ENCODE results near the gene MAEA. TPM values are rescaled to one million over a fixed set of nuclear protein-coding genes. Genes with fewer than 3 reads are reported as not detected.

MAEA gene
- total and polyA plus RNA-seq, 2 experiments from 2014 or later, result 49.8 to 99.0 TPM

DNA sequence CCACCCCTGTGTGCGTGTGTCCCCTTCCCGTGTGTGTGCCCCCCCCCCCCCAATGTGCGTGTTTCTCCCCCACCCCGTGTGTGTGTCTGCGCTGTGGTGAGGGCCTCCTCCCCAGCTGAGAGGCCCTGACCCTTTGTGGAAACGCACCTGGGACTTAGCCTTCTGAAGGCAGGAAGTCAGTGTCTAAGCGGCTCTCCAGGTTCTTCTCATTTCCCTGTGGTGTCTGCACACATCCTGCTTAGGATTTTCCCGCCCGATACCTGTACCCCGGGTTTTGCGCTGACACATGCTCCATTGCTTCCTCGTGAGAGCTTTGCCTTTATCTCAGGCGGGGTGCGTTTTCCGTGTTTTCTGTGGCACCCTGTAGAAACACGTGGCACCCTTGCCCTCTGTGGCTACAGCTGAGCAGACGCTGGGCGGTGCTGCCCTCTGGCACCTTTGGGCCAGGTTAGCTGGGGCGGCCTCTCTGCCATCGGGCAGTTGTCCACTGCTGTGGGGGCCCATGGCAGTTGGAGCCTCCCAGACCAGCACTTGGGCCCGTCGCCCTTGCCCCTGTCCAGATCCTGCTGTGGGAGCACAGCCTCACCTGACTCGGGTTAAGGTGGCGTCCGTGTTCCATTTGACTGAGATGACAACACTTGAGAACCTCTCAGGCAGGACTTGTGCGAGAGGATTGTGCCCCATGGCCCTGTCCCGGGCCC lies 26.3 kb downstream of the MAEA start:
- peaks cover 6% of the 10 kb centered on the region; the same call in 2 of the 3 replicates for H3K9me3 Mint-ChIP-seq
- no peak overlapping the region for H3K27ac Mint-ChIP-seq
- no peak overlapping the region for H3K27ac ChIP-seq (ENCODE audit: low read depth)
- no peaks in the 10 kb centered on the region for H3K27me3 ChIP-seq (ENCODE audit: insufficient read depth)
- H3K4me3 ChIP-seq, result no peak overlapping the region
- peaks cover 34% of the 10 kb centered on the region for H3K79me2 ChIP-seq (replicated peaks; ENCODE audit: insufficient read depth)
- H3K4me3 Mint-ChIP-seq, result no peak overlapping the region
- H3K4me2 ChIP-seq, result no peak overlapping the region
- no peak overlapping the region for H2AFZ ChIP-seq
- H3F3A ChIP-seq (replicated peaks; ENCODE audit: low read depth), result 0 out of 2 replicates have a peak, but pooled peaks cover 3% of the 10 kb centered on the region
- TF ChIP-seq NANOG (IDR thresholded peaks at IDR 0.05; ENCODE audit: borderline replicate concordance), result no peak
- TF ChIP-seq ZNF331 (CRISPR knock-in tag; IDR thresholded peaks at IDR 0.05; ENCODE audit: low read depth), result no peak
- TF ChIP-seq JUNB (IDR thresholded peaks at IDR 0.05; ENCODE audit: unreplicated experiment), result no peak
- TF ChIP-seq, protein P1, sequence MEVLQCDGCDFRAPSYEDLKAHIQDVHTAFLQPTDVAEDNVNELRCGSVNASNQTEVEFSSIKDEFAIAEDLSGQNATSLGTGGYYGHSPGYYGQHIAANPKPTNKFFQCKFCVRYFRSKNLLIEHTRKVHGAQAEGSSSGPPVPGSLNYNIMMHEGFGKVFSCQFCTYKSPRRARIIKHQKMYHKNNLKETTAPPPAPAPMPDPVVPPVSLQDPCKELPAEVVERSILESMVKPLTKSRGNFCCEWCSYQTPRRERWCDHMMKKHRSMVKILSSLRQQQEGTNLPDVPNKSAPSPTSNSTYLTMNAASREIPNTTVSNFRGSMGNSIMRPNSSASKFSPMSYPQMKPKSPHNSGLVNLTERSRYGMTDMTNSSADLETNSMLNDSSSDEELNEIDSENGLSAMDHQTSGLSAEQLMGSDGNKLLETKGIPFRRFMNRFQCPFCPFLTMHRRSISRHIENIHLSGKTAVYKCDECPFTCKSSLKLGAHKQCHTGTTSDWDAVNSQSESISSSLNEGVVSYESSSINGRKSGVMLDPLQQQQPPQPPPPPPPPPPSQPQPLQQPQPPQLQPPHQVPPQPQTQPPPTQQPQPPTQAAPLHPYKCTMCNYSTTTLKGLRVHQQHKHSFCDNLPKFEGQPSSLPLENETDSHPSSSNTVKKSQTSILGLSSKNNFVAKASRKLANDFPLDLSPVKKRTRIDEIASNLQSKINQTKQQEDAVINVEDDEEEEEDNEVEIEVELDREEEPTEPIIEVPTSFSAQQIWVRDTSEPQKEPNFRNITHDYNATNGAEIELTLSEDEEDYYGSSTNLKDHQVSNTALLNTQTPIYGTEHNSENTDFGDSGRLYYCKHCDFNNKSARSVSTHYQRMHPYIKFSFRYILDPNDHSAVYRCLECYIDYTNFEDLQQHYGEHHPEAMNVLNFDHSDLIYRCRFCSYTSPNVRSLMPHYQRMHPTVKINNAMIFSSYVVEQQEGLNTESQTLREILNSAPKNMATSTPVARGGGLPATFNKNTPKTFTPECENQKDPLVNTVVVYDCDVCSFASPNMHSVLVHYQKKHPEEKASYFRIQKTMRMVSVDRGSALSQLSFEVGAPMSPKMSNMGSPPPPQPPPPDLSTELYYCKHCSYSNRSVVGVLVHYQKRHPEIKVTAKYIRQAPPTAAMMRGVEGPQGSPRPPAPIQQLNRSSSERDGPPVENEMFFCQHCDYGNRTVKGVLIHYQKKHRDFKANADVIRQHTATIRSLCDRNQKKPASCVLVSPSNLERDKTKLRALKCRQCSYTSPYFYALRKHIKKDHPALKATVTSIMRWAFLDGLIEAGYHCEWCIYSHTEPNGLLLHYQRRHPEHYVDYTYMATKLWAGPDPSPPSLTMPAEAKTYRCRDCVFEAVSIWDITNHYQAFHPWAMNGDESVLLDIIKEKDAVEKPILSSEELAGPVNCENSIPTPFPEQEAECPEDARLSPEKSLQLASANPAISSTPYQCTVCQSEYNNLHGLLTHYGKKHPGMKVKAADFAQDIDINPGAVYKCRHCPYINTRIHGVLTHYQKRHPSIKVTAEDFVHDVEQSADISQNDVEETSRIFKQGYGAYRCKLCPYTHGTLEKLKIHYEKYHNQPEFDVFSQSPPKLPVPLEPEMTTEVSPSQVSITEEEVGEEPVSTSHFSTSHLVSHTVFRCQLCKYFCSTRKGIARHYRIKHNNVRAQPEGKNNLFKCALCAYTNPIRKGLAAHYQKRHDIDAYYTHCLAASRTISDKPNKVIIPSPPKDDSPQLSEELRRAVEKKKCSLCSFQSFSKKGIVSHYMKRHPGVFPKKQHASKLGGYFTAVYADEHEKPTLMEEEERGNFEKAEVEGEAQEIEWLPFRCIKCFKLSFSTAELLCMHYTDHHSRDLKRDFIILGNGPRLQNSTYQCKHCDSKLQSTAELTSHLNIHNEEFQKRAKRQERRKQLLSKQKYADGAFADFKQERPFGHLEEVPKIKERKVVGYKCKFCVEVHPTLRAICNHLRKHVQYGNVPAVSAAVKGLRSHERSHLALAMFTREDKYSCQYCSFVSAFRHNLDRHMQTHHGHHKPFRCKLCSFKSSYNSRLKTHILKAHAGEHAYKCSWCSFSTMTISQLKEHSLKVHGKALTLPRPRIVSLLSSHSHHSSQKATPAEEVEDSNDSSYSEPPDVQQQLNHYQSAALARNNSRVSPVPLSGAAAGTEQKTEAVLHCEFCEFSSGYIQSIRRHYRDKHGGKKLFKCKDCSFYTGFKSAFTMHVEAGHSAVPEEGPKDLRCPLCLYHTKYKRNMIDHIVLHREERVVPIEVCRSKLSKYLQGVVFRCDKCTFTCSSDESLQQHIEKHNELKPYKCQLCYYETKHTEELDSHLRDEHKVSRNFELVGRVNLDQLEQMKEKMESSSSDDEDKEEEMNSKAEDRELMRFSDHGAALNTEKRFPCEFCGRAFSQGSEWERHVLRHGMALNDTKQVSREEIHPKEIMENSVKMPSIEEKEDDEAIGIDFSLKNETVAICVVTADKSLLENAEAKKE (CRISPR knock-in tag; IDR thresholded peaks at IDR 0.05), result no peak
- no peak for TF ChIP-seq CREB1 (CRISPR knock-in tag; IDR thresholded peaks at IDR 0.05; ENCODE audit: low read depth)
- no peak for TF ChIP-seq ZNF114 (CRISPR knock-in tag; IDR thresholded peaks at IDR 0.05)
- TF ChIP-seq STAT1 (IDR thresholded peaks at IDR 0.05; ENCODE audit: unreplicated experiment), result no peak
- TF ChIP-seq EZH2 (IDR thresholded peaks at IDR 0.05; ENCODE audit: low read depth, unreplicated experiment), result no peak
- TF ChIP-seq, protein P2, sequence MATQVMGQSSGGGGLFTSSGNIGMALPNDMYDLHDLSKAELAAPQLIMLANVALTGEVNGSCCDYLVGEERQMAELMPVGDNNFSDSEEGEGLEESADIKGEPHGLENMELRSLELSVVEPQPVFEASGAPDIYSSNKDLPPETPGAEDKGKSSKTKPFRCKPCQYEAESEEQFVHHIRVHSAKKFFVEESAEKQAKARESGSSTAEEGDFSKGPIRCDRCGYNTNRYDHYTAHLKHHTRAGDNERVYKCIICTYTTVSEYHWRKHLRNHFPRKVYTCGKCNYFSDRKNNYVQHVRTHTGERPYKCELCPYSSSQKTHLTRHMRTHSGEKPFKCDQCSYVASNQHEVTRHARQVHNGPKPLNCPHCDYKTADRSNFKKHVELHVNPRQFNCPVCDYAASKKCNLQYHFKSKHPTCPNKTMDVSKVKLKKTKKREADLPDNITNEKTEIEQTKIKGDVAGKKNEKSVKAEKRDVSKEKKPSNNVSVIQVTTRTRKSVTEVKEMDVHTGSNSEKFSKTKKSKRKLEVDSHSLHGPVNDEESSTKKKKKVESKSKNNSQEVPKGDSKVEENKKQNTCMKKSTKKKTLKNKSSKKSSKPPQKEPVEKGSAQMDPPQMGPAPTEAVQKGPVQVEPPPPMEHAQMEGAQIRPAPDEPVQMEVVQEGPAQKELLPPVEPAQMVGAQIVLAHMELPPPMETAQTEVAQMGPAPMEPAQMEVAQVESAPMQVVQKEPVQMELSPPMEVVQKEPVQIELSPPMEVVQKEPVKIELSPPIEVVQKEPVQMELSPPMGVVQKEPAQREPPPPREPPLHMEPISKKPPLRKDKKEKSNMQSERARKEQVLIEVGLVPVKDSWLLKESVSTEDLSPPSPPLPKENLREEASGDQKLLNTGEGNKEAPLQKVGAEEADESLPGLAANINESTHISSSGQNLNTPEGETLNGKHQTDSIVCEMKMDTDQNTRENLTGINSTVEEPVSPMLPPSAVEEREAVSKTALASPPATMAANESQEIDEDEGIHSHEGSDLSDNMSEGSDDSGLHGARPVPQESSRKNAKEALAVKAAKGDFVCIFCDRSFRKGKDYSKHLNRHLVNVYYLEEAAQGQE (IDR thresholded peaks at IDR 0.05; ENCODE audit: unreplicated experiment), result no peak
- no peak for TF ChIP-seq EZH2phosphoT487 (IDR thresholded peaks at IDR 0.05; ENCODE audit: unreplicated experiment)
- TF ChIP-seq, protein P3, sequence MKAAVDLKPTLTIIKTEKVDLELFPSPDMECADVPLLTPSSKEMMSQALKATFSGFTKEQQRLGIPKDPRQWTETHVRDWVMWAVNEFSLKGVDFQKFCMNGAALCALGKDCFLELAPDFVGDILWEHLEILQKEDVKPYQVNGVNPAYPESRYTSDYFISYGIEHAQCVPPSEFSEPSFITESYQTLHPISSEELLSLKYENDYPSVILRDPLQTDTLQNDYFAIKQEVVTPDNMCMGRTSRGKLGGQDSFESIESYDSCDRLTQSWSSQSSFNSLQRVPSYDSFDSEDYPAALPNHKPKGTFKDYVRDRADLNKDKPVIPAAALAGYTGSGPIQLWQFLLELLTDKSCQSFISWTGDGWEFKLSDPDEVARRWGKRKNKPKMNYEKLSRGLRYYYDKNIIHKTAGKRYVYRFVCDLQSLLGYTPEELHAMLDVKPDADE (IDR thresholded peaks at IDR 0.05), result no peak
- peaks cover 7% of the 10 kb centered on the region for H3K4me1 Mint-ChIP-seq
- no peaks in the 10 kb centered on the region for H3K4me1 ChIP-seq (ENCODE audit: insufficient read depth)
- DNase-seq (ENCODE audit: low spot score), result no peak
- peaks cover 4% of the 10 kb centered on the region for H4K20me1 ChIP-seq (replicated peaks; ENCODE audit: insufficient read depth)
- no peak for ATAC-seq
- H3K36me3 Mint-ChIP-seq (ENCODE audit: low read depth), result peaks cover 82% of the 10 kb centered on the region
- H3K27me3 Mint-ChIP-seq (ENCODE audit: insufficient read depth, low read depth, poor library complexity), result no peaks in the 10 kb centered on the region
- H3K36me3 ChIP-seq (ENCODE audit: insufficient read depth), result peaks cover 20% of the 10 kb centered on the region
- no peaks in the 10 kb centered on the region for H3K9me2 ChIP-seq (ENCODE audit: insufficient read depth)
